ENCODE measurements around the gene RAB11A. TPM values are rescaled to one million over a fixed set of nuclear protein-coding genes. Genes with fewer than 3 reads are reported as not detected.

Gene RAB11A
- total RNA-seq, 1 experiment from 2014 or later: 209 TPM

DNA sequence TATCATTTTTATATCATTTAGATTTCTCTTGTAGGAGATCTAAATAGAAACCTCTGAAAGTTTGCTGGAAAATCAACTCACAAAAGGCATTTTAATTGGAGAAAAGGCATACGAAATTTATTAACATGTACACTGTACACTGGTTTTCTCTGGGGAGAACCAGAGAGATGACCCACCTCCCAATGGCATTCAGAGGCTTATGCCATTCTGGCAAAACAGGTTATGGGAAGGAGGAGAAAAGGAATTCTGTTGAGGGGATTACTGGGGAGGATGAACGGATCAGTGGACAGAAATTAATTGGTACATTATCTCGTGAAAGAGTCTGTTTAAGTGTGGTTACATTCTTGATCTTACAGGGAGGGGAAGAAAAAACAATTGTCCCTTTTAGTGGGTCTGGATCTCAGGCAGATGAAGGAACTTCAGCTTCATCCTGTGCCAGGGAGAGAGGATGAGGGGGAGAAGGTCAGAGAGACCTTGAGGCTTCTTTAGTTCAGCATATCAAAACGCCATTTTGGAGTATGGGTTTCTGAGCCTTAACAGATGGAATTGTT, 16.5 kb downstream of the RAB11A start:
- DNase-seq (ENCODE audit: low read depth): no peak

- no peak for DNase-seq (ENCODE audit: low read depth)
Observed at GRCh38 chr15:65887565-65887964, 18.3 kb downstream of the RAB11A start.

DNA sequence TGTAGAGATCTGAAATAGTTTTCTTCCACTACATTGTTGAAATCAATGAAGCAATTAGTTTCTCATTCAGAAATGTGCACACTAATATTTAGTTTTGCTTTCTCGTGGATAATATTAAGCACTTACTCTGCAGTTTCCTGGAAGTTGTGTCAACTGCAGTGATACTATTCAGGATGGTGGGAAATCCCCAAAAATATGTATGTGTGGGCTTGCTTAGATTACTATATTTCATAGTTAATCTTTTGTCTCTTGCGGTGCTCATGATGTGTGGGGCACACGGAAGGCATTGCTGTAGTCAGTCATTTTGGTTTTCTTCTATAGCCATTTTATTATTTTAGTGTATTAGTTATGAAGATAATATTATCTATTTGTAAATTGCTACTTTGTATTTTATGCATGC, 19.7 kb downstream of the RAB11A start:
- DNase-seq (ENCODE audit: low read depth): no peak

- no peak for DNase-seq (ENCODE audit: low read depth)
Observed at GRCh38 chr15:65893060-65893459, 23.8 kb downstream of the RAB11A start.

GRCh38 chr15:65896236-65896635, 26.9 kb downstream of the RAB11A start:
- DNase-seq (ENCODE audit: low read depth): no peak

DNA sequence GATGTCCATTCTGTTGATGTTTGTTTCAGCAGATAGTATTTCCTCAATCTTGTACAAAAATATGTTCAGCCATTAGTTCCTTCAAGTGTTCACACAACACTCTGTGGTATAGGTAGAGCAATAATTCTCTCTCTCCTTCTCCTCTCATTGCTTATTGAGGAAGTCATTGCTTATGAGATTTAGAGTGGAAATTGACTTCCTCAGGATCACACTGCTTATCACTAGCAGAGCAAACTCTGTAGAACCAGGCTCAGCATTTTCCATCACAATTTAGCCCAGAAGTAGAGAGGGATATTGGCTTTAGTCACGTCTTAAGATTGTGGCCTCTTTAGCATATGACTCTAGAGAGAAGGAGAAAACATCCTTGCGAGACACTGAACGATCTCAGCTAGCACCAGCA, 31.2 kb downstream of the RAB11A start:
- no peak for DNase-seq (ENCODE audit: low read depth)

- no peak for DNase-seq (ENCODE audit: low read depth)
Observed at GRCh38 chr15:65901336-65901735, 32.0 kb downstream of the RAB11A start.

DNA sequence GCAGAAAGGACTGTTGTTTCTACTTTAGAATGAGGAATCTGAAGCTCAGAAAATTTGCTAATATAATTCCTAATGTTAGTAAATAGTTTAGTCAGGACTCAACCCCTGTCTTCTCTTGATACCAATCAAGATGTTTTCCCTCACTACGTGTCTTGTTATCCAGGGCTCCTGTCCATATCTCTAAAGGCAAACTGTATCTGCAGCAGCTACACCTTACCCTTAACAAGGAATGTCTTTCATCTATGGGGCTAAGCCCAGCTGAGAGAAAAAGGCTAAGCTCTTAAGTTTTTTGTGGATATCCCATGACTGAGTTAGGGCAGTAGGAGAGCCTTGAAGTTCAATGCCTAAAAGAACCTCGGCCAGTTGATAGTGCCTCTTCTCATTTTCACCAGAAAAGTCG, 32.5 kb downstream of the RAB11A start:
- DNase-seq (ENCODE audit: low read depth): no peak

DNA sequence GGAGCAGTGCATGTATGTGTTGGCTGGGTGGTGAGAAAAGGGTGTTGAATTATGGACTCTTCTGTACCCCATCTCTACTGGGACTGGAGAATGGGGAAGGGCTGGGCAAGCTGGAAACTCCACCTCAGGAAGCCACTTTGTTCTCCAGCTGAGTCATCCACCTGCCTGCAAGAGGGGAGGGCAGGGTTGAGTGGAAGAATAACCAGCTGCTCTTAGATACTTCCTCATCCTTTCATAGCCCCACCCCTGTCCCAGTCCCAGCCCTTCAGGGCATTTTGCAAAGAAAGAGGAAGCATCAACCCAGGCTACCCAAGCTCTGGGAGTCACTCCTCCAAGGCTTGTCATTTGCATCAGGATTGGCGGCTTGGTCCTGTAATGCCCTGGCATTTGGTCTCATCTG, 33.1 kb downstream of the RAB11A start:
- DNase-seq (ENCODE audit: low read depth): peak; percentile 72

- peak; percentile 58 for DNase-seq (ENCODE audit: low read depth)
Observed at GRCh38 chr15:65903296-65904073, 34.2 kb downstream of the RAB11A start.

GRCh38 chr15:65904301-65904700, 35.0 kb downstream of the RAB11A start:
- DNase-seq (ENCODE audit: low read depth): no peak

GRCh38 chr15:65906396-65906795, 37.1 kb downstream of the RAB11A start:
- DNase-seq (ENCODE audit: low read depth): no peak

- no peak for DNase-seq (ENCODE audit: low read depth)
Observed at GRCh38 chr15:65907661-65908060, 38.4 kb downstream of the RAB11A start.

DNA sequence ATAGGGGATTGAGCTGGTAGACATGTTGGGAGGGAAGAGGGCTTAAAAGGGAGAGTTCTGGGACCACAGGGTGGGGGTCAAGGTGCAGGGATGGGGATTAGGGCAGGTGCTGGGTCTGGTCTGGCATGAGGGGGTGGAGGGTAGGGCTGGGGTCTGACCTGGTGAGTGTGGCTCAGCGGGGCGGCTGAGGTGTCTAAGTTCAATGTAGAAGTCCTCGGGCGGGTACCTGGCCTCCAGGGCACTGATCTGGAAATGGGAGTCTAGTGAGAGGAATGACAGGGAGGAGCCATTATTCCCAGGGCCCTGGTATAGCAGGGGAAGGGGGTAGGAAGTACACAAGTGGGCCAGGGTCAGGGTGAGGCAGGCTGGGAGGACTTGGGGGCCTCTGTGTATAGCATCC, 39.6 kb downstream of the RAB11A start:
- DNase-seq (ENCODE audit: low read depth): no peak

- DNase-seq (ENCODE audit: low read depth): no peak
Observed at GRCh38 chr15:65909831-65910230, 40.5 kb downstream of the RAB11A start.

GRCh38 chr15:65910341-65910740, 41.0 kb downstream of the RAB11A start:
- no peak for DNase-seq (ENCODE audit: low read depth)

- DNase-seq (ENCODE audit: low read depth): no peak
Observed at GRCh38 chr15:65912235-65912634, 42.9 kb downstream of the RAB11A start.

DNA sequence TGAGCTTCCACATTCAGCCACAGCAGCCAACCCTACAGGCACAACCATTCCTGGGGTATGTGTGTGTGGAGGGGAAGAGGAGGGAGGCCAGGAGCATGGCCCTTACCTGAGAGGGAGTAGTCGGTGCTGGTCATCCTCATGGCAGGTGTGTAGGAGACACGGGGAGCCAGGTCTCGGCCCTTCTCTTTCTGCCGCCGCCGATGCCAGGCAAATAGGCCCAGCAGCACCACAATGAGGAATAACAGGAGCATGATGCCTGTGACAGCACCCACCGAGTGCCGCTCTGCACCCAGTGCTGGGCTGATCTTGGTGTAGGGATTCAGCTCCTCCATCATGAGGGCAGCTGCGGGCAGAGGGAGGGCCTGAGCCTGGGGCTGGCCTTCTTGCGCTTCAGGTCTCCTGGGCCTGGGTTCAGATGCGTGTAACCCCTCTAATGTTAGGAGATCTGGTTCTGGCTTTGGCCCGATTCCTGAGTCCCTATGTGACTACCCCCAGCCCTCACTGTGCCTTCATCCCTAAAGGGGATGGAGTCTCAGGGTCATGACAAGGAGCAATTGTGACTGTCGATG, 44.4 kb downstream of the RAB11A start:
- DNase-seq (ENCODE audit: low read depth): no peak

GRCh38 chr15:65914386-65914785, 45.1 kb downstream of the RAB11A start:
- DNase-seq (ENCODE audit: low read depth): no peak

DNA sequence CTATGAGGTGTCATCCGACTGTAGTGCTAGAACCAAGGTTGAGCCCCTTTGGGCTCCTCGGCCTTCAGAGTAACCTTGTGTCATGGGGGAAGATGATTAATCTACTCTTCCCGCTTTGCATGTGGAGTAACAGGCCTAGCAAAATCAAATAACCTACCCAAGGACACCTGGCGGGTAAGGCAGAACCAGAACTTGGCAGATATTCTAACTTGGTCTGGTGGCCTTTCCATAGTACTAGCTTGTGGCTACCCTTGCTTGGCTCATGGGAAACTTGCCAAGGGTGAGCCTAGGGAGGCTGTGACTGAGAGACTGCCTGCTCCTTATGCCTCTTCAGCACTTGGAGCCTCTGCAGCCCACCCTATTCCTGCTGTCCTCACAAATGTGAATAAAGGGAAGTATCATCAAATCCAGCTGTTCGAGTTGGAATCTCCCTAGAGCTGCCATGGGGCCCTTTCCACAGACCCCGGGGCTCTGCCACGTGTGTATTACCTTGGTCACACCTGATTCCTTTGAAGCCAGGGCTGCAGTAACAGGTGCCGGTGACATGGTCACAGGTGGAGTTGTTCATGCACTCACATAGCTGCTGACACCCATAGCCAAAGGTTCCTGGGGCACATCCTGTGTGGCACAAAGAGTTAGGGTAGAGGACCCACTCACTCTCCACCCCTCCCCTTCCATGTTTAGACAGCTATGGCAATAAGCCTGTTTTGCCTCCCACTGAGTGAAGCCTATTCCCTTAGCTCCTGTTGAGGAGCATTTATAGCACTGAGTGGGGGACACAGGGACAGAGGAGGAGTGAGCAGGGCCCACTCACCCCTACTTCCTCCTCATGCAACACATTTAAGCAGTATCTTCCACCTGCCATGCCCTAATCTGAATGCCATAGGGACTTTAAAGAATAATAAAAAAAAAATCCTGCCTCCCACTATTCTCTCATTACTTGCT, 46.0 kb downstream of the RAB11A start:
- DNase-seq (ENCODE audit: low read depth): no peak

DNA sequence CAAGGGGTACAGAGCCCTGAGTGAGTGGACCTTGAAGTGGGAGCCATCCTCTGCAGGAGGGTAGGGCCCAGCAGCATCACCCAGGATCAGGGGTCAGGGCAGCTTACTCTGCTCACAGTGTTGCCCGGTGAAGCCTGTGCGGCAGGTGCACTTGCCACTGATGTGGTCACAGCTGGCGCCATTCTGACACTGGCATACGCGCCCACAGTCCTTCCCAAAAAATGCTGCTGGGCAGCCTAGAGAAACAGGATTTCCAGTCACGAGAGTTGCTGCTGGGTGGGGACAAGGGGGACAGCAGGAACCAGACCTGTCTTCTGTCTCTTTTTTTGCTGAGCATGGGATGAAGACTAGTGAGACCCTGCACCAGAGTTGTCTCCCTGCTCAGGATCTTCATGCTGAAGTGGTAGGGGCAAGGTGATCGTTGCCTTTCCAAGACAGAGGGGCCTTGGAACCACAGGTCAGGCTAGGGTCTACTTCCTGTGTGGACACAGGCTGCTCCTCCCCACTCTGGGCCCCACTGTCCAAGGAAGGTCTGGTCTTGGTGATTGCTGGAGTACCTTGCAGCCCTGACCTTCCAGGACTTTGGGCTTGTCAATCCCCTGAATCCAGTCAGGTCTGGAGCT, 46.9 kb downstream of the RAB11A start:
- DNase-seq (ENCODE audit: low read depth): no peak
